ENCODE results near the gene KLRC1.
"Not testable (repeated sequence)": the region's sequence is repeated elsewhere in the genome, so short reads cannot be mapped to it uniquely, and the experiment has no call there.

Gene KLRC1

GRCh38 chr12:10422159-10422558 lies 31.0 kb downstream of the KLRC1 start:
- DNase-seq (ENCODE audit: low read depth, low spot score): not testable (repeated sequence)

GRCh38 chr12:10420334-10420733 lies 32.8 kb downstream of the KLRC1 start, which contains the start of gene KLRC3:
TSS of gene KLRC3 (minus strand) at chr12:10420595. CDS start at chr12:10420550, 45 bp downstream.
- not testable (repeated sequence) for DNase-seq (ENCODE audit: low read depth, low spot score)

DNA sequence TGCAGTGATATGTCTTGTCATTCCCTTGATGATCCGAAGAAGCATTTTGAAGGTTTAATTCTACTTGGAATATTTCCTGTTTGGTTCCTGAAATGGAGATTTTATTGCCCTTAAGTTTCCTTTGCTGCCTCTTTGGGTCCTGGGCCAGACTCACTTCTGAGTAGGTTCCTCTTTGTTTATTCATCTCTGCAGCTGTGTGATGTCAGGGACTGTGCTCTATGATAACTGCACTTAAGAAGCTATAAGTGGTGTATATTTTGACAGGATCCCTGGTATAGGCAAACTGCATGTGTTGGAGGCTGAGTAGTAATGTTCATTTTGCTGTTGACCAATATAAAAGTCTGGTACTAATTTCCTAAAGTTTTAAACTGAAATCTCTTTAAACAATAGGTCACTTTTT lies 43.8 kb downstream of the KLRC1 start, which contains the start of gene KLRC4:
TSS of gene KLRC4 (minus strand) at position 366 of the 400 bp plus-strand sequence. CDS start at position 184, 182 bp downstream.
- no peak for DNase-seq (ENCODE audit: low read depth, low spot score)

DNA sequence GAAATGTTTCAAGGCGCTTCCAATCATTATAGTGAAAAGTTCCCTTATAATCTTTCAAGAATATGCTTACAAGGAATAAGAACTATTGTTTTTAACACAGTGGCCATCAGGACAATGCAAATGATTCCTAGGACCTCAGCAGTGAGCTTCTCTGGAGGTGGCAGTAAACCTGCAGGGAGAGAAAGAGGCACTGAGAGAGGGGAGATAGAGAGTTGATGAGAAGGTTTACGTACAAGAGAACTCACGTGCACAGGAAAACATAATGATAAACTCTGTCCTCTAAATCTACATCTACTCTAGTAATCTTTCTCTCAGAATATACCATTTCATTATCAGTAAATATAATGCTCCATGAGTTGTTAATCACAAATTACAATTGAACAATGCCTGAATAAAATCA lies 44.3 kb downstream of the KLRC1 start:
- no peak for DNase-seq (ENCODE audit: low read depth, low spot score)

- no peak for DNase-seq (ENCODE audit: low read depth, low spot score)
These were observed 46.5 kb downstream of the KLRC1 start for GRCh38 chr12:10406725-10407124.

DNA sequence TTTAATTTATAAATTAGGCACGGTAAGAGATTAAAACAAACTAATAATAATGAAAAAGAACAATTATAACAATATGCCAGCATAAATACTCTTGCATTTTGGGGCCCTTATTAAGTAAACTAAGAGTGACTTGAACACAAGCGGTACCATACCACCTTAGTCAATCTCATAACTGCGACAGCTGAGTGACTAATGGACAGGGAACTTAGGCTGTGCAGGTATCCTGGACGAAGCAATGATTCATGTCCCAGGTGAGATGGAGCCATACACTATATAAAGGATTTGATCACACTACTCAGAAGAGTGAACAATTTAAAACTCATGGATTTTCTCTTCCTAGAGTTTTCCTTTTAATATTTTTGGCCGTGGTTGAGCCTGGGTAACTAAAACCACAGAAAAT lies 47.9 kb downstream of the KLRC1 start:
- DNase-seq (ENCODE audit: low read depth, low spot score): no peak

DNA sequence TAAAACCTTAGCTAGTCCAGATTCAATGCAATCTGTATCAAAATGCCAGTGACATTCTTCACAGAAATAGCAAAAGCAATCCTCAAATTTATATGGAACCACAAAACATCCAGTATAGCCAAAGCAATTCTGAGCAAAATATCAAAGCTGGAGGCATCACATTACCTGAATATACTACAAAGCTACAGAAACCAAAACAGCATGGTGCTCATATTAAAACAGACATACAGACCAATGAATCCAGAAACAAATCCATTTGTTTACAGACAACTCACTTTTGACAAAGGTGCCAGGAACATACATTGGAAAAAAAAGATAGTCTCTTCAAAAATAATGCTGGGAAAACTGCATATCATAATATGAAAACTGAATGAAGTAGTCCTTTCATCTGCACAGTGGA lies 48.4 kb downstream of the KLRC1 start:
- DNase-seq (ENCODE audit: low read depth, low spot score): no peak

DNA sequence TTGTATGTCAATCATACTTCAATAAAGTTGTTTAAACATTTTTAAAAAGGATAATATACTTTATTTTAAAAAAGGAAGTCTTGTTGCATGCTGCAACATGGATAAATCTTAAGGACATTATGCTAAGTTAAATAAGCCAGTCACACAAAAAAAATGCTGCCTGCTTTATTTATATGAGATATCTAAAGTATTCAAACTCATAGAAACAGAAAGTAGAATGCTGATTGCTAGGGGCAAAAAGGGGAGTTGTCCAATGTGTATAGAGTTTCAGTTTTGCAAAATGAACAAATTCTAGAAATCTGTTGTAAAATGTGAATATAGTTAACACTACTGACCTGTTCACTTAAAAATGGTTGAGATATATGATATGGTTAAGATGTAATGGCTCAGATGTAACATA lies 52.3 kb downstream of the KLRC1 start:
- no peak for DNase-seq (ENCODE audit: low read depth, low spot score)

DNA sequence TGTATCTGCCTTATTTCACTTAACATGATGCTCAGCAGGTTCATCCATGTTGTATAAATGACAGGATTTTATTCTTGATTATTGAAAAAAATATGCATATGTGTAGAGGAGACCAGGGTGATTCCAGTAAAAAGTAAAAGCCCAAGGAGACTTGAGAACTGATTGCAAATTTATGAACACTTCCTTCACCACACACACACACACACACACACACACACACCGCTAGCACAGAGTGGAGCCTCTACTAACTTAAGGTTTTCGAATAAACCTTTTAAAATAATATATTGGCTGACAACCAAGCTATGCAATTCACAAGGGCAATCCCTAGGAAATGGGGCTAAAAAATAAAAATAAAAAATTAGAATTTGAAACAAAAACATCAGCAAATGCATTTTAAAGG lies 55.0 kb downstream of the KLRC1 start:
- DNase-seq (ENCODE audit: low read depth, low spot score): no peak

GRCh38 chr12:10397296-10397695 lies 55.9 kb downstream of the KLRC1 start:
- DNase-seq (ENCODE audit: low read depth, low spot score): no peak

DNA sequence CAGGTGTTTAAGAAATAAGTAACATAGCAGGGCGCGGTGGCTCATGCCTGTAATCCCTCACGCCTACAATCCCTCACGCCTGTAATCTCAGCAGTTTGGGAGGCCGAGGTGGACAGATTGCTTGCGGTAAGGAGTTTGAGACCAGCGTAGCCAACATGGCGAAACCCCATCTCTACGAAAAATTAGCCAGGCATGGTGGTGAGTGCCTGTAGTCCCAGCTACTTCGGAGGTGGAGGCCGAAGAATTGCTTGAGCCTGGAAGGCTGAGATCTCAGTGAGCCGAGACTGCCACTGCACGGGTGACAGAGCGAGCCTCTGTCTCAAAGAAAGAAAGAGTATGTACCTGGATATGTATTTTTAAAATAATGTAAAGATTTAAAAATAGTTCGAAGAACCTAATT lies 57.0 kb downstream of the KLRC1 start:
- DNase-seq (ENCODE audit: low read depth, low spot score): not testable (repeated sequence)

Data from astrocyte of the hippocampus (primary cell).